Left ventricle myocardium inferior (tissue), 1 donor: ENCODE results near the gene PHACTR3. TPM values are rescaled to one million over a fixed set of nuclear protein-coding genes. Genes with fewer than 3 reads are reported as not detected.

ENCODE experiments used
- DNase-seq: peaks from one replicate; pipeline ENCODE4 v3.0.0-alpha.2; 2020
- H3K27ac ChIP-seq: fragments of 200-600 bp; replicated peaks from 2 replicates; pipeline ENCODE4 v1.8.0; 2021
- H3K27me3 ChIP-seq: fragments of 200-600 bp; 2 replicates; pipeline ENCODE4 v1.8.0; 2021; ENCODE audit warnings: low read depth
- H3K36me3 ChIP-seq: fragments of 200-600 bp; 2 replicates; pipeline ENCODE4 v1.8.0; 2021
- H3K4me1 ChIP-seq: fragments of 200-600 bp; 2 replicates; pipeline ENCODE4 v1.8.0; 2021
- H3K4me3 ChIP-seq: fragments of 200-600 bp; 2 replicates; pipeline ENCODE4 v1.8.0; 2021; ENCODE audit warnings: mild to moderate bottlenecking, moderate library complexity
- H3K9me3 ChIP-seq: fragments of 200-600 bp; replicated peaks from 2 replicates; pipeline ENCODE4 v1.8.0; 2021
- intact Hi-C: fragments of 100-400 bp; cut with micrococcal nuclease; formaldehyde crosslinking; loops from one replicate; pipeline ENCODE4 v1.11.0; 2022
- total RNA-seq: library from RNA; stranded (reverse); fragmentation: NEBNext Ultra II Directional; extraction: Animal tissue kit (Norgen Biotek cat#: 25700); gene quantifications from one replicate; pipeline ENCODE4 v1.2.1, GENCODE V29; 2021
- TF ChIP-seq, protein P1 (sequence below): fragments of 200-600 bp; IDR thresholded peaks from 2 replicates; pipeline ENCODE4 v1.8.0; 2021; ENCODE audit warnings: antibody characterized with exemption, mild to moderate bottlenecking, borderline replicate concordance
- donor health status: DM: no; HTN: yes; CAD: no; lungs with severe emphysema.

PHACTR3 gene
- total RNA-seq, 1 donor from 2014 or later, result 4.3 TPM

DNA sequence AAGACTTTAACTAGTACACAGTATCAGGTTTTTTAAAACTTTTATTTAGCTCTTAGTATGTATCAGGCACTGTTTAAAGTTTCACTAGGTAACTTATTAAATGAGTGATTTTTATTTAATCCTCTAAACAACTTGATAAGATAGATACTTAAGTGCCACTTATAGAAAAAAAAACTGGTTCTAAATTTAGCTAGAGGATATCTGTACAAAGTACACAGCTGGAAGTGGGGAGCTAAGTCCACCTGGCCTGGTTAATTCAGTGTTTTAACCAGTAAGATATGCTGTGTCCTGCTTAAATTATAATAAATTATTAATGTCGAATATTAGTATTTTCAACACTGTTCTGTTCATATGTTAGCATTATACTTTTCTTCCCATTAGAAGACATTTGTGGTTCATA lies 291.6 kb downstream of the PHACTR3 start:
- TF ChIP-seq, protein P1, sequence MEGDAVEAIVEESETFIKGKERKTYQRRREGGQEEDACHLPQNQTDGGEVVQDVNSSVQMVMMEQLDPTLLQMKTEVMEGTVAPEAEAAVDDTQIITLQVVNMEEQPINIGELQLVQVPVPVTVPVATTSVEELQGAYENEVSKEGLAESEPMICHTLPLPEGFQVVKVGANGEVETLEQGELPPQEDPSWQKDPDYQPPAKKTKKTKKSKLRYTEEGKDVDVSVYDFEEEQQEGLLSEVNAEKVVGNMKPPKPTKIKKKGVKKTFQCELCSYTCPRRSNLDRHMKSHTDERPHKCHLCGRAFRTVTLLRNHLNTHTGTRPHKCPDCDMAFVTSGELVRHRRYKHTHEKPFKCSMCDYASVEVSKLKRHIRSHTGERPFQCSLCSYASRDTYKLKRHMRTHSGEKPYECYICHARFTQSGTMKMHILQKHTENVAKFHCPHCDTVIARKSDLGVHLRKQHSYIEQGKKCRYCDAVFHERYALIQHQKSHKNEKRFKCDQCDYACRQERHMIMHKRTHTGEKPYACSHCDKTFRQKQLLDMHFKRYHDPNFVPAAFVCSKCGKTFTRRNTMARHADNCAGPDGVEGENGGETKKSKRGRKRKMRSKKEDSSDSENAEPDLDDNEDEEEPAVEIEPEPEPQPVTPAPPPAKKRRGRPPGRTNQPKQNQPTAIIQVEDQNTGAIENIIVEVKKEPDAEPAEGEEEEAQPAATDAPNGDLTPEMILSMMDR, result no peak
- intact Hi-C loops, result no loop called here
- H3K27me3 ChIP-seq, result no peaks in the 10 kb centered on the region
- no peak overlapping the region for H3K27ac ChIP-seq
- DNase-seq, result no peak
- H3K4me3 ChIP-seq, result no peak overlapping the region
- no peaks in the 10 kb centered on the region for H3K9me3 ChIP-seq
- H3K36me3 ChIP-seq, result no peaks in the 10 kb centered on the region
- H3K4me1 ChIP-seq, result peaks cover 9% of the 10 kb centered on the region
